ENCODE results near the gene STAT5B. TPM values are rescaled to one million over a fixed set of nuclear protein-coding genes. Genes with fewer than 3 reads are reported as not detected.

Gene STAT5B
- total and polyA plus RNA-seq, 2 of the 8 experiments (the other 6 are each of a cell fraction or from before 2014, with no cell fraction given) = 35.3 to 52.6 TPM

DNA sequence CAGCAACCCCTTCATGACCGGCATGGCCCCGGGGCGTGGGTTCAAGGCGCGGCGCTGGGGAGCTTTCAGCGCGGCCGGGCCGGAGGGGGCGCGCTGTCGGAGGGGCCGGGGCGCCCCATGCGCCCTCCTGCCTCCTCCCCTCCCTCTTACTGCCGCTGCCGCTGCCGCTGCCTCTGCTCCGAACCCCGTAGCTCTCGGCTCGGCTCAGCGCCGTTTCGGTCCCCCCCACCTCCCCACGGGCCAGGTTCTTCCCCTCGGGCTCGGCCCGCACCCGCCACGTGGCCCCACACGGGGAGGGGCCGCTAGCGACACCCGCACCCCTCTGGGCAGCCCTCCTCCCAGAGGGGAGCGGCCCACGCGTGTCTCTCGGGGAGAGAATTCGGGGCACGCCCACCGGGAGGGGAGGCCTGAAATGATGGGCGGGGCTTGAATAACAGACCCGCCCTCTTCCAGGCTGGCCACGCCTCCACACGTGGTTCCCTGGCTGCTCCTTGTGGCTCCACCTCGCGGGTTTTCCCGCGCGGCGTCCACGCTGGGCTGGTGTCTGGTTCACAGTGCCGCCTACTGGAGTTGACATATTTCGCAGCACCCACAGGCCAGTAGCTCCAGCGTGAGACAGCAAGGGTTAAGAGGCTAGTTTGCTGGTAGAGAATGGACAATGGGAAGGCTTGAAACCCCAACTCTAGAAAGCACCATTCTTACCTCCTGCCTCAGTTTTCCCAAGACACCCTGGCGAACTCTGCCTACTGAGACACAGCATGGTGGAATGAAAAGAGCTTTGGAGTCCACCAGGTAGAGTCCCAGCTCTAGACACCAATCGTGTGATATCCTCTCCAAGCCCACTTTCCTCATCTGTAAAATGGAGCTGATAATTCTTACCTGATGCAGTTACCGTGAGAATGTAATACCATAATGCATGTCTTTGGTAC lies 95.0 kb downstream of the STAT5B start, which contains the start of gene KCNH4:
TSS of gene KCNH4 (minus strand) at position 221 of the 929 bp plus-strand sequence. CDS start at position 24, 197 bp downstream.
- H4K20me1 ChIP-seq (replicated peaks in 1 of 2; ENCODE audit: control insufficient read depth in 1 of 2, insufficient read depth in 2 of 2, low read length in 2 of 2) = no peaks in the 10 kb centered on the region
- no peak within 1 kb of the TSS for H2BK120ac ChIP-seq (replicated peaks; ENCODE audit: low read depth, low read length)
- H4K91ac ChIP-seq (replicated peaks; ENCODE audit: insufficient read length, low read length) = no peak within 1 kb of the TSS
- H2BK20ac ChIP-seq (ENCODE audit: low read length) = peak within 1 kb of the TSS; percentile 34; the same call in 1 of the 2 replicates
- no peak within 1 kb of the TSS for H3K9ac ChIP-seq (replicated peaks in 1 of 4; ENCODE audit: extremely low read depth in 1 of 4, low read depth in 3 of 4, low read length in 3 of 4)
- peaks cover 0 to 17% (median 15%) of the 10 kb centered on the region in 4 experiments; a peak in 5 of 7 replicates for H3K4me1 ChIP-seq (replicated peaks in 1 of 4; ENCODE audit: control insufficient read depth in 3 of 4, insufficient read depth in 4 of 4, low read length in 3 of 4)
- H2BK15ac ChIP-seq (ENCODE audit: low read length) = 0 out of 2 replicates have a peak within 1 kb of the TSS, but pooled peaks have one; percentile 92
- H3K23me2 ChIP-seq (ENCODE audit: low read depth, low read length) = peaks cover 13% of the 10 kb centered on the region; the same call in 1 of the 2 replicates
- peaks cover 7 to 57% (median 41%) of the 10 kb centered on the region in 4 experiments for H3K27me3 ChIP-seq (replicated peaks in 1 of 4; ENCODE audit: control insufficient read depth in 3 of 4, extremely low read depth in 1 of 4, insufficient read depth in 3 of 4, low read length in 3 of 4)
- H4K8ac ChIP-seq (ENCODE audit: extremely low read depth, insufficient read depth, low read length) = peak within 1 kb of the TSS; percentile 11; the same call in 1 of the 2 replicates
- H2BK5ac ChIP-seq (ENCODE audit: low read depth, low read length) = no peak within 1 kb of the TSS
- H3K56ac ChIP-seq (replicated peaks; ENCODE audit: insufficient read length, low read depth, low read length) = no peak within 1 kb of the TSS
- DNase-seq (ENCODE audit: low read depth in 1 of 2, low spot score in 2 of 2) (peak in 1 of 2 experiments; percentile 92), FAIRE-seq (no peak)
- no peaks in the 10 kb centered on the region for H3K79me1 ChIP-seq (ENCODE audit: low read depth, low read length)
- ChIA-PET POLR2A (ENCODE audit: partially characterized antibody) (interaction anchor here (1.2 to 1.7 kb wide), 4 partner anchors 9 to 27 kb away, joined by 3 to 8 read pairs (median 3); no protein-coding TSS in a partner anchor), CTCF (ENCODE audit: partially characterized antibody) (interaction anchor here (0.7 to 4.9 kb wide), 26 partner anchors 8 to 346 kb away, joined by 3 to 34 read pairs (median 3); partner anchors contain the start of genes DNAJC7, GHDC, KAT2A and ZNF385C)
- peak within 1 kb of the TSS; percentile 40 to 73 (median 51) for H3K4me3 ChIP-seq (ENCODE audit: extremely low read depth in 1 of 4, insufficient read depth in 2 of 4, low read depth in 3 of 4, low read length in 4 of 4)
- H3K27ac ChIP-seq (ENCODE audit: low read depth, low read length) = no peak within 1 kb of the TSS
- H2BK12ac ChIP-seq (ENCODE audit: low read depth, low read length) = peak within 1 kb of the TSS; percentile 11; the same call in 1 of the 2 replicates
- H3K4ac ChIP-seq (replicated peaks; ENCODE audit: insufficient read length, low read depth, low read length) = no peak within 1 kb of the TSS
- H3K4me2 ChIP-seq (ENCODE audit: insufficient read depth in 1 of 2, low read depth in 2 of 2, low read length in 2 of 2) = peak within 1 kb of the TSS; percentile 92 to 96
- H3K9me3 ChIP-seq (ENCODE audit: insufficient read depth in 2 of 2, low read depth in 1 of 2, low read length in 1 of 2) = no peaks in the 10 kb centered on the region
- no peaks in the 10 kb centered on the region for H3K36me3 ChIP-seq (ENCODE audit: control insufficient read depth in 2 of 4, insufficient read depth in 4 of 4, low read length in 3 of 4)
- H4K5ac ChIP-seq (ENCODE audit: insufficient read length, low read depth, low read length) = no peak within 1 kb of the TSS
- H3K79me2 ChIP-seq (ENCODE audit: control insufficient read depth in 1 of 2, insufficient read depth in 2 of 2, low read length in 2 of 2) = no peaks in the 10 kb centered on the region
- no peak within 1 kb of the TSS for H2AK5ac ChIP-seq (ENCODE audit: low read depth, low read length)
- peak within 1 kb of the TSS; percentile 19; the same call in 1 of the 2 replicates for H2AFZ ChIP-seq (ENCODE audit: low read length)
- H3K23ac ChIP-seq (ENCODE audit: insufficient read length) = no peak within 1 kb of the TSS
- 9% methylated on average over 29 of the region's 60 CpGs; no CpG with 5 or more reads in 1 of the 2 experiments for WGBS, 2 experiments (ENCODE audit: extremely low coverage in 1 of 2, insufficient coverage in 1 of 2, insufficient read length in 1 of 2, insufficient replicate concordance in 2 of 2, low coverage in 1 of 2, low lambda C conversion rate in 2 of 2, missing lambda C conversion rate in 1 of 2)
- H3K18ac ChIP-seq (ENCODE audit: extremely low read depth, low read length) = peak within 1 kb of the TSS; percentile 25; the same call in 1 of the 2 replicates
- no peak within 1 kb of the TSS for H3K14ac ChIP-seq (ENCODE audit: insufficient read length)
- no peak for TF ChIP-seq POLR2A (IDR thresholded peaks at IDR 0.05; ENCODE audit: control extremely low read depth in 1 of 2, low read depth in 2 of 2, low read length in 2 of 2)
- TF ChIP-seq RAD21 (IDR thresholded peaks at IDR 0.05 in 1 of 2, conservative IDR thresholded peaks at IDR 0.05 in 1 of 2; ENCODE audit: low read depth in 2 of 2, low read length in 2 of 2) = peak; percentile 40 to 53; a peak in 3 of 4 replicates
- TF ChIP-seq SRF (IDR thresholded peaks at IDR 0.05; ENCODE audit: low read depth, low read length) = no peak
- peak; percentile 85 for TF ChIP-seq BACH1 (IDR thresholded peaks at IDR 0.05; ENCODE audit: low read length)
- no peak for TF ChIP-seq TCF12 (IDR thresholded peaks at IDR 0.05; ENCODE audit: low read depth, low read length)
- TF ChIP-seq ASH2L (IDR thresholded peaks at IDR 0.05; ENCODE audit: low read length) = peak; percentile 62
- TF ChIP-seq HDAC6 (IDR thresholded peaks at IDR 0.05; ENCODE audit: low read depth, low read length) = no peak
- TF ChIP-seq SUZ12 (IDR thresholded peaks at IDR 0.05; ENCODE audit: low read length) = no peak; the same call in 1 of the 2 replicates
- TF ChIP-seq USF2 (IDR thresholded peaks at IDR 0.05; ENCODE audit: low read length) = peak; percentile 56; the same call in 1 of the 2 replicates

Data from H1 (cell line).